H9 (cell line): ENCODE measurements around the gene SPRR4. TPM values are rescaled to one million over a fixed set of nuclear protein-coding genes. Genes with fewer than 3 reads are reported as not detected.

Experiments used
- DNase-seq: peaks from one replicate; pipeline ENCODE4 v3.0.0-alpha.2; 2017
- H2AFZ ChIP-seq: one replicate; pipeline ENCODE4 v1.6.1; 2013; ENCODE audit warnings: mild to moderate bottlenecking, low read length, control low read depth, moderate library complexity
- H2AK5ac ChIP-seq: 2 replicates; pipeline ENCODE4 v1.6.1; 2013; ENCODE audit warnings: low read length, control low read depth, mixed read lengths; ENCODE audit not compliant: insufficient read length
- H2BK120ac ChIP-seq: one replicate; pipeline ENCODE4 v1.6.1; 2013; ENCODE audit warnings: low read depth, mild to moderate bottlenecking, low read length, control low read depth, inconsistent platforms; ENCODE audit not compliant: poor library complexity, severe bottlenecking
- H2BK12ac ChIP-seq: 2 replicates; pipeline ENCODE4 v1.6.1; 2013; ENCODE audit warnings: low read length, control low read depth, mixed read lengths, low read depth; ENCODE audit not compliant: insufficient read length
- H2BK15ac ChIP-seq: 2 replicates; pipeline ENCODE4 v1.6.1; 2013; ENCODE audit warnings: low read depth, low read length, control low read depth
- H2BK20ac ChIP-seq: one replicate; pipeline ENCODE4 v1.6.1; 2013; ENCODE audit warnings: low read depth, mild to moderate bottlenecking, low read length, control low read depth, inconsistent platforms; ENCODE audit not compliant: poor library complexity, severe bottlenecking
- H2BK5ac ChIP-seq: 2 replicates; pipeline ENCODE4 v1.6.1; 2013; ENCODE audit warnings: low read length, control low read depth, mixed read lengths; ENCODE audit not compliant: insufficient read length
- H3K14ac ChIP-seq: 2 replicates; pipeline ENCODE4 v1.6.1; 2013; ENCODE audit warnings: low read length, control low read depth; ENCODE audit not compliant: insufficient read depth
- H3K18ac ChIP-seq: 2 replicates; pipeline ENCODE4 v1.6.1; 2013; ENCODE audit warnings: low read depth, mild to moderate bottlenecking, mixed read lengths, low read length, control low read depth; ENCODE audit not compliant: insufficient read length
- H3K23ac ChIP-seq: 2 replicates; pipeline ENCODE4 v1.6.1; 2013; ENCODE audit warnings: low read length, control low read depth, mixed read lengths, low read depth; ENCODE audit not compliant: insufficient read length
- H3K23me2 ChIP-seq: 2 replicates; pipeline ENCODE4 v1.6.1; 2013; ENCODE audit warnings: low read depth, mild to moderate bottlenecking, mixed read lengths, low read length, control low read depth; ENCODE audit not compliant: insufficient read length, poor library complexity, severe bottlenecking
- H3K27ac ChIP-seq: 2 replicates; pipeline ENCODE4 v1.5.1; 2013; ENCODE audit warnings: low read length, control low read depth, mixed read lengths, low read depth; ENCODE audit not compliant: insufficient read length
- H3K27me3 ChIP-seq: 2 replicates; pipeline ENCODE4 v1.6.1; 2013; ENCODE audit warnings: low read length, control low read depth, inconsistent platforms; ENCODE audit not compliant: insufficient read depth
- H3K4ac ChIP-seq: 2 replicates; pipeline ENCODE4 v1.6.1; 2013; ENCODE audit warnings: low read depth, mild to moderate bottlenecking, control low read depth, inconsistent platforms, low read length, moderate library complexity
- H3K4me1 ChIP-seq: 2 replicates; pipeline ENCODE4 v1.6.1; 2013; ENCODE audit warnings: low read length, control low read depth, inconsistent platforms; ENCODE audit not compliant: insufficient read depth
- H3K4me2 ChIP-seq: 2 replicates; pipeline ENCODE4 v1.6.1; 2013; ENCODE audit warnings: low read length, control low read depth, mixed read lengths; ENCODE audit not compliant: insufficient read length, insufficient read depth
- H3K56ac ChIP-seq: 2 replicates; pipeline ENCODE4 v1.6.1; 2013; ENCODE audit warnings: low read depth, mild to moderate bottlenecking, mixed read lengths, low read length, control low read depth; ENCODE audit not compliant: insufficient read length
- H3K79me1 ChIP-seq: 2 replicates; pipeline ENCODE4 v1.6.1; 2013; ENCODE audit warnings: low read depth, mild to moderate bottlenecking, moderate library complexity, low read length, control low read depth, inconsistent platforms; ENCODE audit not compliant: insufficient read depth, poor library complexity, severe bottlenecking
- H3K79me2 ChIP-seq: 2 replicates; pipeline ENCODE4 v1.6.1; 2013; ENCODE audit warnings: low read length, control low read depth, inconsistent platforms; ENCODE audit not compliant: insufficient read depth
- H3K9ac ChIP-seq: 2 replicates; pipeline ENCODE4 v1.6.1; 2013; ENCODE audit warnings: low read length, control low read depth, mixed read lengths; ENCODE audit not compliant: insufficient read length; ENCODE audit errors: extremely low read depth
- H3K9me3 ChIP-seq: one replicate; pipeline ENCODE4 v1.6.1; 2013; ENCODE audit warnings: low read depth, low read length, inconsistent platforms; ENCODE audit not compliant: control insufficient read depth
- H3T11ph ChIP-seq: one replicate; pipeline ENCODE4 v1.6.1; 2013; ENCODE audit warnings: mild to moderate bottlenecking, low read length, control low read depth, inconsistent platforms
- H4K20me1 ChIP-seq: one replicate; pipeline ENCODE4 v1.6.1; 2013; ENCODE audit not compliant: control insufficient read depth, insufficient read length, insufficient read depth
- H4K5ac ChIP-seq: 2 replicates; pipeline ENCODE4 v1.6.1; 2013; ENCODE audit warnings: low read depth, mild to moderate bottlenecking, mixed read lengths, low read length, control low read depth; ENCODE audit not compliant: insufficient read length
- H4K8ac ChIP-seq: replicated peaks from 2 replicates; pipeline ENCODE4 v1.6.1; 2013; ENCODE audit warnings: low read length, control low read depth, mixed read lengths, low read depth; ENCODE audit not compliant: insufficient read length
- H4K91ac ChIP-seq: 2 replicates; pipeline ENCODE4 v1.6.1; 2013; ENCODE audit warnings: low read depth, mild to moderate bottlenecking, moderate library complexity, mixed read lengths, low read length, control low read depth; ENCODE audit not compliant: insufficient read length
- H3K27ac Mint-ChIP-seq, 3 experiments: 2 replicates in 2 of 3; 3 replicates in 1 of 3; pipeline ENCODE4 v1.8.0; 2020 to 2021; ENCODE audit warnings: mixed read lengths in 3 of 3, mild to moderate bottlenecking in 1 of 3, moderate library complexity in 1 of 3
- H3K27me3 Mint-ChIP-seq: 2 replicates; pipeline ENCODE4 v1.8.0; 2021; ENCODE audit warnings: low read depth, mild to moderate bottlenecking, moderate library complexity, mixed read lengths
- H3K36me3 Mint-ChIP-seq, 3 experiments: 2 replicates in 2 of 3; 3 replicates in 1 of 3; pipeline ENCODE4 v1.8.0; 2020 to 2021; ENCODE audit warnings: low read depth in 3 of 3, mixed read lengths in 3 of 3; ENCODE audit not compliant: insufficient read depth in 1 of 3
- H3K4me1 Mint-ChIP-seq, 2 experiments: 2 replicates each; pipeline ENCODE4 v1.8.0; 2020; ENCODE audit warnings: mixed read lengths in 2 of 2
- H3K4me3 Mint-ChIP-seq, 2 experiments: 2 replicates in 1 of 2; 3 replicates in 1 of 2; pipeline ENCODE4 v1.8.0; 2020 to 2021; ENCODE audit warnings: mild to moderate bottlenecking in 2 of 2, mixed read lengths in 2 of 2, moderate library complexity in 1 of 2
- H3K9me3 Mint-ChIP-seq, 2 experiments: 2 replicates in 1 of 2; 3 replicates in 1 of 2; pipeline ENCODE4 v1.8.0; 2020; ENCODE audit warnings: mild to moderate bottlenecking in 2 of 2, mixed read lengths in 2 of 2, moderate library complexity in 1 of 2
- CTCF ChIP-seq: fragments of 200-600 bp; sonication (generic); conservative IDR thresholded peaks from 3 replicates; pipeline ENCODE4 v1.8.0; 2021; ENCODE audit warnings: antibody characterized with exemption, mild to moderate bottlenecking
- WGBS: extraction: QIAGEN DNeasy Blood & Tissue Kit; methylation state at CpG from one replicate; pipeline ENCODE4 v1.1.7; 2013; ENCODE audit warnings: missing lambda C conversion rate, low lambda C conversion rate, mixed read lengths; ENCODE audit not compliant: insufficient read length; ENCODE audit errors: extremely low coverage; 5-methylcytosine and 5-hydroxymethylcytosine counted together
- total RNA-seq: library from RNA; stranded (reverse); gene quantifications from 2 replicates; pipeline ENCODE4 v1.2.1, GENCODE V29; 2021

Gene SPRR4
- total RNA-seq, 1 experiment from 2014 or later = not detected

- no peak overlapping the region for H3K27ac ChIP-seq
- H2BK5ac ChIP-seq = no peak overlapping the region
- Mint-ChIP-seq H3K27ac (peak overlapping the region; percentile 29 to 91 (median 90); a peak in 6 of 7 replicates), H3K9me3 (peaks cover 8 to 12% of the 10 kb centered on the region in 2 experiments; a peak in 4 of 5 replicates), H3K36me3 (peaks cover 0 to 8% (median 0%) of the 10 kb centered on the region in 3 experiments; a peak in 3 of 7 replicates), H3K4me3 (no peak overlapping the region; a peak in 1 of 5 replicates), H3K27me3 (peaks cover 5% of the 10 kb centered on the region; the same call in 1 of the 2 replicates), H3K4me1 (peaks cover 10 to 19% of the 10 kb centered on the region in 2 experiments)
- no peak overlapping the region for H3K9ac ChIP-seq
- no peaks in the 10 kb centered on the region for H3K79me2 ChIP-seq
- no peaks in the 10 kb centered on the region; the same call in 1 of the 2 replicates for H3K4me1 ChIP-seq
- no peak overlapping the region for H3K14ac ChIP-seq
- no peak overlapping the region for H2BK15ac ChIP-seq
- no peaks in the 10 kb centered on the region for H3K9me3 ChIP-seq
- DNase-seq = no peak
- no peak overlapping the region for H2BK20ac ChIP-seq
- no peak overlapping the region for H4K91ac ChIP-seq
- no peak overlapping the region for H4K5ac ChIP-seq
- H2BK12ac ChIP-seq = no peak overlapping the region
- no peak overlapping the region for H3T11ph ChIP-seq
- no peak overlapping the region for H2AFZ ChIP-seq
- H3K18ac ChIP-seq = no peak overlapping the region
- WGBS = no CpG with 5 or more reads among the region's 5 CpGs
- H3K4ac ChIP-seq = no peak overlapping the region
- H4K8ac ChIP-seq = no peak overlapping the region
- H3K23ac ChIP-seq = no peak overlapping the region
- no peak overlapping the region for H2AK5ac ChIP-seq
- no peaks in the 10 kb centered on the region; the same call in 1 of the 2 replicates for H3K27me3 ChIP-seq
- no peak overlapping the region for H2BK120ac ChIP-seq
- TF ChIP-seq CTCF = no peak
- H3K79me1 ChIP-seq = no peaks in the 10 kb centered on the region
- no peaks in the 10 kb centered on the region for H3K23me2 ChIP-seq
- H3K56ac ChIP-seq = no peak overlapping the region
- H4K20me1 ChIP-seq = no peaks in the 10 kb centered on the region
- H3K4me2 ChIP-seq = no peak overlapping the region
These were observed 26.4 kb downstream of the SPRR4 start for GRCh38 chr1:152996633-152997400.
